D721Med (cell line): ENCODE results near the gene PPP1CA.

ENCODE experiments used
- DNase-seq: peaks from one replicate; pipeline ENCODE4 v3.0.0; 2011; ENCODE audit warnings: low spot score; ENCODE audit not compliant: insufficient read length
- FAIRE-seq: peaks from 2 replicates; lab custom pipeline; 2011; peaks lifted over from hg19 to GRCh38; lab: Jason Lieb, UNC
- CTCF ChIP-seq: IDR thresholded peaks from 2 replicates; pipeline ENCODE4 v1.5.1; 2012; ENCODE audit warnings: mild to moderate bottlenecking, control low read depth; ENCODE audit not compliant: insufficient read depth; ENCODE audit errors: missing control alignments

Gene PPP1CA

GRCh38 chr11:67412495-67413179, 11.0 kb upstream of the PPP1CA start:
- TF ChIP-seq CTCF: no peak
- FAIRE-seq: no peak
- no peak for DNase-seq

- DNase-seq (no peak), FAIRE-seq (no peak)
- no peak for TF ChIP-seq CTCF
Observed at GRCh38 chr11:67411785-67412152, 10.1 kb upstream of the PPP1CA start.

- FAIRE-seq (no peak), DNase-seq (no peak)
- no peak for TF ChIP-seq CTCF
Observed at GRCh38 chr11:67410984-67411784, 9.5 kb upstream of the PPP1CA start.

DNA sequence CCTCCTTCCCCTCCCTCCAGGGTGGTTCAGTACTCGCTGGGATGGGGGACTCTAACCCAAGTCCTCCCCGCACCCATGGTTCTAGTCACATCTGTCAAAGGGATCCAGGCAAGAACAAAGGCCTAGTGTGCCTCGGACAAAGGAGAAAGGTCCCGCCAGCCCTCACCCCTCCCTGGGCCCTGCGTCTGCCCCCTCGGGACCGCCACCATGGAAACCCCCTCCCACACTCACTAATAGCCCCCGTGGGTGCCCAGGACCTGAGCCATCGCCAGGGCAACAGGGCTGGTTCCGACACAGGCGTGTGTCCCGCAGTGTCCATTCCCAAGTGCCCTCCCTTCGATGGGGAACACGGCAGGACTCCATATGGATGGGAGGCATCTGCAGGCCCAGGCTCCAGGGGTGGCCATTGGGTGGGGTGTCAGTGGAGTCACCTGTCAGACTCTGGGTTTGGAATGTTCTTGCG, 8.7 kb upstream of the PPP1CA start:
- DNase-seq (no peak), FAIRE-seq (no peak)
- TF ChIP-seq CTCF: no peak

DNA sequence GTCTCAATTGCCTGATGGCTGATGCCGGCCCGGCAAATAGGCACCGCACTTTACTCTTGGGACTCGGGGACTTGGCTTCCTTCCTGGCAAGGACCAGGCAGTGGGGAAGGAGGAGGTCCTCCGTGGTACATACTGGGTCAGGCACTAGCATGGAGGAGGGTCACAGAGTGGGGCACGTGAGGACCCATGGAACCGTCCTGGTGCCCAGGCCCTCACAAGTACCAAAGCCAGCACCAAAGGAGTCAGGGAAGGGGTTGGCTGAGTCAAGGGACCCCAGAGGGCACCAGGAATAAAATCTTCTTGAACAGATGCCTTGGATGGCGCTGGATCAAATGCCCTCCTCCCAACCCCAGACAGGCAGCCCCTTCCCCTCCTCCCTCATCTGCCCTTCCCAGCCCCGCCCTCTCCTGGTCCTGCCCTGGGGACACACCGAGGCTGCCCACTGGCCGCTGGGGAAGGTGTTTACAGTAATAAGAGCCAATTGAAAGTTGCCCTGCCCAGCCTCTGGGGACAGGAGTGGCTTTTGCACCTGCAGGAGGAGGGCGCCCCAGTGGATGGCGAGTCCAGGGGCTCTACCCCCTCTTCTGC, 8.2 kb upstream of the PPP1CA start:
- no peak for TF ChIP-seq CTCF
- DNase-seq: no peak

GRCh38 chr11:67409261-67409666, 7.6 kb upstream of the PPP1CA start:
- no peak for DNase-seq
- no peak for FAIRE-seq
- no peak for TF ChIP-seq CTCF

More for the DNA sequence above, 8.2 kb upstream of the PPP1CA start:
- no peak for FAIRE-seq
